G401 (cell line): Measurements from ENCODE around the gene WASHC4. TPM values are rescaled to one million over a fixed set of nuclear protein-coding genes. Genes with fewer than 3 reads are reported as not detected.
"Not testable (repeated sequence)": the region's sequence is repeated elsewhere in the genome, so short reads cannot be mapped to it uniquely, and the experiment has no call there.

ENCODE experiments used
- DNase-seq: peaks from one replicate; pipeline ENCODE4 v3.0.0-alpha.2; 2015; ENCODE audit warnings: low spot score
- in situ Hi-C: cut with HindIII; loops from 2 replicates; pipeline ENCODE4 v1.10.0; 2016; ENCODE audit warnings: low sequenced_read_pairs, mixed read lengths
- total RNA-seq: library from RNA; depleted of rRNA; stranded (reverse); fragments of >200 nt; shearing (Covaris generic); gene quantifications from 2 replicates; pipeline ENCODE4 v1.2.3, GENCODE V29; 2014

Gene WASHC4
- total RNA-seq, 1 experiment from 2014 or later: 77.3 TPM

DNA sequence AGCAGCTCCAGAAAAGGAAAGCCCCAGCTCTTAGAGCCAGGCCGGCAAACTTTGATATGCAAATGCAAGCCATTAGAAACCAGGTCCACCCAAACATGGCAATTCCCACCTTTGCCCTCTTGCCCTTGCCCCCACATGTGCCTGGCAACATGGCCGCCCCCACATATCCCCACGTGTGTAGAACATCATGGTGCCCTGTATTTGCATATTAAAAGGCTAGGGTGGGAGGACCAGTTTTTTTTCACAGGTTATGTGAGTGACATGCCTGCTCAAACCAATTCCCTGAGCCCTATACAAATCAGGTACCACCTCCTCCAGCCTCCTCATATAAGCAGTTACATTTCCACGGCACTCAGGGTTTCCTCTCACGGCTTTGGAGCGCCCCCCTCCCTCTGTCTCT, 17.2 kb upstream of the WASHC4 start:
- no peak for DNase-seq
- in situ Hi-C loops: no loop called here

DNA sequence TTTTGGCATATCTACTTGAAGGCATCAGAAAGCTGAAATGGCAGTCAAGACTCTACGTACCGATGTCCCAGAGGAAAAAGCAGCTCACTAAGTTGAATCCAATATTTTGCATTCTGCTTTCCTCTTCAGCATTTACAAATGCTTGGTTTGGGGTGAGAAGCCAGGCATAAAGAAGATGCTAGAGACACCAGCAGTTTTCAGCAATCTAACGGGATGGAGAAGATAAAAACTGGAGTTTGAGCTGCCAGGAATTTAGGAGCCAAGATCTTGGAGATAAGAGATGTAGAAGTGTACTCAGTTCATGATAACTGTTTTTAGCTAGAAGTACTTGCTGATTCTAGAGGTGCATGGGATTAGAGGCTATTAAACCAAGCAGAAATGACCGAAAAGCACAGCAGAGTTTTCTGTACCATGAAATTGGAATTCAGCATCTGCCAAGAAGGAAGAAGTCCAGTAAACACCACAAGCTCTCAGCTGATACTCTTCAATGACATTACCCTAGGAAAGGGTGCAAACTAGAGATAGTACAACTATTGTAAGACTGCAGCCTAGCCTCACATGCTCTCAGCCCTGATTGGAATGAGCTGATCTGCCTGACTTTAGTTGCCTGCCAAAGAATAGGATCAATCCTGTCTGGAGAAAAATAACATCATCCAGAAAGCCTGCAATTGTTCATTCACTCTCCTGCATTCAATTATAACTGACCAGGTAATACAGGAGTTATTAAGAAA, 15.9 kb upstream of the WASHC4 start:
- in situ Hi-C loops: no loop called here
- DNase-seq: no peak

DNA sequence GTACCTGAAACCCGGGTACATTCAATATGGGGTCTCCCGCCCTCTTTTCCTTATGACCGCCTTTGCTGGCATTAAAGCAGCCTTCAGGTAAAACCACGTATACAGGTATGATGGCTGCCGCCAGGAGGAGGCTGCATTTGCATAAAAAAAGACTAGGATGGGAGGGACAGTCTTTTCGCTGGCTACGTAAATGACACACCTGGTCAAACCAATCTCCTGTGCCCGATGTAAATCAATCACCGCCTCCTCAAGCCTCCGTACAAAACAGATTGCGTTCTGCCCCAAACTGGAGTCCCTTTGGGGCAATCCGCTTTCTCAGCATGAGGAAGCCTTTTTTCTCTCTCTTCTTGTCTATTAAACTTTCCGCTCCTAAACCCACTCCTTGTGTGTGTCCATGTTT, 15.2 kb upstream of the WASHC4 start:
- in situ Hi-C loops: no loop called here
- DNase-seq: no peak

DNA sequence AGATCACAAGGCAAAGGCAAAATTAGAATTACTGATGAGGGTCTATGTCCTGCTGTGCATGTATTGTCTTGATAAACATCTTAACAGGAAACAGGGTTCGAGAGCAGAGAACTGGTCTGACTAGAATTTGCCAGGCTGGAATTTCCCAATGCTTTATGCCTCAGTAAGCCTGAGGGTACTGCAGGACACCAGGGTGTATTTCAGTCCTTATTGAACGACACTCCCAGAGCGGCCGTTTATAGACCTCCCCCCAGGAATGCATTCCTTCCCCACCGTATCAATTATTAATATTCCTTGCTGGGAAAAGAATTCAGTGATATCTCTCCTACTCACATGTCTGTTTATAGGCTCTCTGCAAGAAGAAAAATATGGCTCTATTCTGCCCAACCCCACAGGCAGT, 12.2 kb upstream of the WASHC4 start:
- in situ Hi-C loops, DNase-seq: not testable (repeated sequence)

DNA sequence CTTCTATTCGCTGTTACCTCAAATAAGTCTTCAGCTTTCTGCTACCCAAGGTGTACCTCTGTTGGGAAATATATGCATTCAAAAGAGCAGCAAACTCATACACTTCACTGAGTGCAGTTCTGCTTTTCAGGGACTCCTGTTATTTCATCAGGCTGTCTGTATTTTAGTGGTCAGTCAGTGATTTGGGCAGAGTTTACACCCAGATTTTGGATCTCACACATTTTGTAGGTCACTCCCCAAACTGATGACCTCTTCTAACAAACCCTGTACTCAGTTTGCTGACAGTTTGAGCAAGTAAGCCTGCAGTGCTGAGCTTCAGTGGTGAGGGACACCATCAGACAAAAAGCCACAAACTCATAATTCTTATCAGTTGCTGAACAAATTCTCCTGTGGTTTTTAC, 8.2 kb upstream of the WASHC4 start:
- in situ Hi-C loops: no loop called here
- DNase-seq: no peak

DNA sequence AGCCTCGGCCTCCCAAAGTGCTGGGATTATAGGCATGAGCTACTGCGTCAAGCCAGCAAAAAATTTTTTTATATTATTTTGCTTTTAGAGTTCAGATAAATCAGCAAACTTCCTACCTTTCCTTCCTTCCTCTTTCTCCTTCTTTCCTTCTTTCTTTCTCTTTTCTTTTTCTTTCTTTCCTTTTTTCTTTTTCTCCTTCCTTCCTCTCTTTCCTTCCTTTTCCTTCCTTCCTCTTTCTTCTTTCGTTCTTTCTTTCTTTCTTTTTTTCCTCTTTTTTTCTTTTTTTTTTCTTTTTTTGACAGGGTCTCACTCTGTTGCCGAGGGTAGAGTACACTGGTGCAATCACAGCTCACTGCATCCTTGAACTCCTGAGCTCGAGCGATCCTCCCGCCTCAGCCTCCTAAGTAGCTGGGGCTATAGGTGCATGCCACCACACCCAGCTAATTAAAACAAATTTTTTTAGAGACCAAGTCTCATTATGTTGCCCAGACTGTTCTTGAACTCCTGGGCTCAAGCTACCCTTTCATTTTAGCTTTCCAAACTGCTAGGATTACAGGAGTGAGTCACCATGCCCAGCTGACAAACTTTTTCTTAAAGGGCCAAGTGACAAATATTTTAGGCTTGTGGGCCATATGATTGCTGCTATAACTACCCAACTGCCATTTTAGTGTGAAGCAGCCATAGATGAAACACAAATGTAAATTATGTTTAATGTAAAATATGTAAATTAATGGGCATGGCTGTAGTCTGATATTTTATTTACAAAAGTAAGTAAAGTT, 7.1 kb upstream of the WASHC4 start:
- in situ Hi-C loops: no loop called here
- DNase-seq: no peak

DNA sequence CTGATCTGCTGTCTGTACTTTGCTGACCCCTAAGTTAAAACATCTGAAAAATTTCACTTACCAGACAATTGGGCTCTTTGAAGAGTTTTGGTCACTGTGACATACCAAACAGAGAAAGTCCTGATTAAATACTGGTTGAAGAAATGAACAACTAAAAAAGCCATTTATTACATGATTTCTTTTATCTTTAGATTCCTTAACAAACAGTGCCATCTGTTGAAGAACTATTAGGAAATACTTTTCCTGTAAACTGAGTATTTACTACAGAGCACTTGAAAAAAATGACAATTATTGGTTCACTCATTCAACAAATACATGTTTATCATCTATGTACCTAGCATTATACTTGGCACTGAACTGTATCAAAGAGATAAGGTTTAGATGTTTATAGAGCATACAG, 6.5 kb upstream of the WASHC4 start:
- in situ Hi-C loops: no loop called here
- no peak for DNase-seq

DNA sequence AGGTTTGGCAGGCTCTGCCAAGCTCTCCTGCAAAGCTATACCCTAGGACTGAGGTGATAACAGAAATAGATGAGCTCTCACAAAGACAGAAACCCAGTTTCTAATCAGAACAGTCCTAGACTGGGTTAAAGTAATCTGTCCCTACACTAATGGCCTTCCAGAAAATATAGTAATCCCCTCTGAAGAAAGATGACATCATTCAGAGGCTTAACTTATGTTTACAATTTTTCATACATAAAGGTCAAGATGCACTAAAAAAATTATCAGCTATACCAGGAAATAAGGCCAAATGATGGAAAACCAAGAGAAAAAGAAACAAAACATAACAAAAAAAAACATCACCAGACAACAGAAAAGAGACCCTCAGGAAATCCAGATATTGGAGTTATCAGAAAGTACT, 4.9 kb upstream of the WASHC4 start:
- in situ Hi-C loops: no loop called here
- no peak for DNase-seq

DNA sequence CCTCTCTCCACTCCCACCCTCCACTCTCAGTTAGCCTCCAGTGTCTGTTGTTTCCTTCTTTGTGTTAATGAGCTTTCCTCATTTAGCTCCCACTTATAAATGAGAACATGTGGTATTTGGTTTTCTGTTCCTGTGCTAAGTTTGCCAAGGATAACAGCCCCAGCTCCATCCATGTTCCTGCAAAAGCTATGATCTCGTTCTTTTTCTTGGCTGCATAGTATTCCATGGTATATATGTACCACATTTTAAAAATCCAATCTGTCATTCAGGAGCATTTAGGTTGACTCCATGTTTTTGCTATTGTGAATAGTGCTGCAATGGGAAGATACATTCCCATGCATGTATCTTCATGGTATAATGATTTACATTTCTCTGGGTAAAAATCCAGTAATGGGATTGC, 2.8 kb upstream of the WASHC4 start:
- in situ Hi-C loops: no loop called here
- DNase-seq: no peak

DNA sequence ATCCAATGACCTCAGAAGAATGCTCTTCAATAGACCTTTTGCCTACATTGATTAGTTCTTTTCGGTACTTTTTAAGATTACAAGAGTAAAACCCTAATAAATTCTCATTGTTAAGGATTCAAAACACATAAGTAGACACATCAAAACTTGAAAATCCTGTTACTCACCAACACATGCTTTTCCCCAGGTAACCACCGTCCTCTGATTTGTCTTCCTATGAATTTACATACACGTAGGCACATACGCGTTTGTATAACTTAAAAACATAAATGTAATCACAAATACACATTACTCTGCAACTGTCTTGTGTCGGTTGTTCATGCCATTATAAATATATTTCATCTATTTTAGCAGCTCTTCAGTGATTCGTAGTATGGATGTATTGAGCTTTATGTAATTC, 910 bp upstream of the WASHC4 start:
- in situ Hi-C loops: no loop called here
- DNase-seq: no peak

DNA sequence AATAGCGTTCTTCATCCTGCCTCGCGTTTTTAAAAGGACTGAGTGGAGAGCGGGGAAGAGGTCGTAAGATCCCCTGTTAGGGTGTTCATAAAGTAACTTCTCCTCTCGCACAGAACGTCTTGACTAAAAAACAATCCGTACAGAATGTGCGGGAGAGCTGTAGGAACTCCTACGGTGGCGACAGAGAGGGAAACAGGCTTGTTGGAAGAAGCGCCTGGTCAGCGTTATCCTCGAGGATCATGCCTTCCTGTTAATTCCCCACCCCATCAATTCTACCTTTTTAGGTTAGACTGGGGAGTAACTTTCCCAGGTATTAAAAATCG, 399 bp upstream of the WASHC4 start:
- DNase-seq: peak; percentile 75
- in situ Hi-C loops: no loop called here

DNA sequence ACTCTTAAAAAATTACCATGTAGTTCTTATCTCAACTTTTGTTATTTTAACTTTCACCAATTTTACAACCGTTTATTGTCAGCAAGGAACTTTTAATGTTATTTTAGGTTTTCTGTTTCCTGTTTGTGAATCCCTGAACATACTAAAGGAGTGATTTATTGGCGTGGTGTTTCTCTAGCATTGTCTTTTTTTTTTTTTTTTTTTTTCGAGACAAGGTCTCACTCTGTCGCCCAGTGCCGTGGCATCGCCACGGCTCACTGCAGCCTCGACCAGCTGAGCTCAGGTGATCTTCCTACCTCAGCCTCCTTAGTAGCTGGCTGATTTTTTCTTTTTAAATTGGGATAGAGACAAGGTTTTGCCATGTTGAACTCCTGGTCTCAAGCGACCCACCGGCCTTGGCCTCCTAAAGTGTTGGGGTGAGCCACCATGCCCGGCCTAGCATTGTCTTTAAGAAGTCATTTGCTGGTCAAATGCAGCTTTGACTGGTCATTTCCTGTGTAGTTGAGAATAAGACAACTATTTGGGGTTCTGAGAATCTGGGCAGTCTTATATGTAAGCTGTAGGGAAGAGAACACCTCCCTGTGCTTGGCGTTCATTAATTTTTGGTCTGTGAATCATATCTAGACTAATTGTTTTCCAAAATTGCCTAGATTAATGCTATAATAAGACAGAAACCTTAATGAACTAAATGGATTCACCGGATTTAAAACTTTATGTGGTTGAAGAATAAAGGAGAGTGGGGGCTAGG, 2.1 kb downstream of the WASHC4 start:
- in situ Hi-C loops: no loop called here
- DNase-seq: no peak

DNA sequence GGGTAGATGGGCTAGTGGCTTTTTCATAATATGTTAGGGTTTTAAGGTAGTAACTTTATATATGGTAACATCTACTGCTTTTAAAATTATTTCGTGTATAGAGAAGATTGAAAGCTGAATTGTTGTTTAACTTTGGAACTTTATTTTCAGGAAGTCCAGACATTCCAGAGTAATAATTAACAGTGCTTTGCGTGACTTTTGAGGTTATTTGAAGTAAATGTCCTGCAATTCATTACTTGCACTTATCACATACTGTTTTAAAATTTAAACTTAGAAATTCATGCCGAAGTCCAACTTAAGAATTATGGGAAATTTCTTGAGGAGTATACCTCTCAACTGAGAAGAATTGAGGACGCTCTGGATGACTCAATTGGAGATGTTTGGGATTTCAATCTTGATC, 3.3 kb downstream of the WASHC4 start:
- in situ Hi-C loops: no loop called here
- no peak for DNase-seq

DNA sequence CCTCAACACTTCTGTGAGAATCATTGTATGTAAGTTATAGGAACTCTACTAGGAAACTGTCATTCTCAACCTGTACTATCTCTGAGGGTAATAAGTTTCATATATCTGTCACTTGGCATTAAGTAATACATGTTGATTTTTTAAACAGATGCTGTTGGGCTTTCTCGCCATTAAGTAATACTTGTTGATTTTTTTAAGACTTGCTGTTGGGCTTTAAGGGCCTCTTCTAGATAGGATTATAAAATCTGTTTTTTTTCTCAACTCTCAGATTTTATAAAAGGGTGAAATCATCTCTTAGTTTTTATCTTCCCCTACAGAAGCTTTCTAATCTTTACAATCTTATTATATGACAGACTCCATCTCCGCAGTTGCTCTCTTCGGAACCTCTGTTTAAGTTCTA, 5.6 kb downstream of the WASHC4 start:
- in situ Hi-C loops: no loop called here
- no peak for DNase-seq

DNA sequence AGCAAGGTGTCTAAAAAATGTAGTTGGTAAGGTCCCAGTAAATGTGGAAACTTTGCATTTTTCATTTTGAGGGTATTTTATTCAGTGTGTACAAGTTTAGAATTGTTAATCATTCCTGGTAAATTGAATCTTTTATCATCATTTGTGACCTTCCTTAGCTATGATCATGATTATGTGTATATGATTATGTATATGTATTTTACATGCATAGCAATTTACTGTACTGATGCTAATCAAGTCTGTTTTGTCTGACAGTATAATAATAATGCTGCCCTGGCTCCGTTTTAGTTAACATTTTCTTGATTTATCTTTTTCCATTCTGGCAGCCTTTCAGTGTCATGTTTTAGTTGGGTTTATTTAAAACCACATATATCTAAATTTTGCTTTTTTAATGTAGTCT, 9.4 kb downstream of the WASHC4 start:
- no peak for DNase-seq
- in situ Hi-C loops: no loop called here

DNA sequence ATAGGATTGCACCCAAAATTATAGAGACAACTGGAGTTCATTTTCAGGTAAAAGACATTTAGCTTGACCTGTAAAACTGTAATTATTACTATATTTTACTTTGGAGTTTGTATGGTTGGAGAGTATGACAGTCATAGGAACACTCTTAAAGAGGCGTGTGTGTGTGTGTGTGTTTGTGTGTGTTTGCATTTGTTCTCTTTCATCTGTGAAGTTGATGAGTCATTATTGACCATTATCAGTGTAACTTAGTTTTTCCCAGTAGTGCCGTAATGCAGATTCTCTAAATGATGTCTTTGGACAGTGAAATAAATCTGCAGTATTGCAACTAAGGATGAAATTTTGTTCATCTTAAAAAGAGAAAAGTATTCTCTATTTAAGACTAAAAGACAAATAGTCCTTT, 13.0 kb downstream of the WASHC4 start:
- in situ Hi-C loops: no loop called here
- no peak for DNase-seq

DNA sequence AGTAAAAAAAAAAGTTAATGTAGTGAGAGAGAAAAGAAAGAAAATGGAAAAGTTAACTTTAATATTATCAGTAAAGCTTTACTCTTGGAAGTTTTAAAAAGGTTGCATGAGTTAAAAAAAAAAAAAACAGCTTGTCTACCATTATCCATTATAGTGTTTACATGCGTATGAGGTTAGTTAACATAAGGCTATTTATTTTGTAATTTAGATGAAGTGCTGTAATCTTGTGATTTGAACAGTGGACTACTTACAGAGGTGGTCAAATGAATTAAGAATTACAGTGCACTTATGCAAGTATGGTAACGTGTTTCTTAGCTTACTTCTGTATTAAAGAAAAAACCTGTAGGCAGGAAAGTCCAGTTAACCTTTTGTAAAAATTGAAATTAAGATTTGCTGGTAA, 30.7 kb downstream of the WASHC4 start:
- in situ Hi-C loops: no loop called here
- DNase-seq: no peak

DNA sequence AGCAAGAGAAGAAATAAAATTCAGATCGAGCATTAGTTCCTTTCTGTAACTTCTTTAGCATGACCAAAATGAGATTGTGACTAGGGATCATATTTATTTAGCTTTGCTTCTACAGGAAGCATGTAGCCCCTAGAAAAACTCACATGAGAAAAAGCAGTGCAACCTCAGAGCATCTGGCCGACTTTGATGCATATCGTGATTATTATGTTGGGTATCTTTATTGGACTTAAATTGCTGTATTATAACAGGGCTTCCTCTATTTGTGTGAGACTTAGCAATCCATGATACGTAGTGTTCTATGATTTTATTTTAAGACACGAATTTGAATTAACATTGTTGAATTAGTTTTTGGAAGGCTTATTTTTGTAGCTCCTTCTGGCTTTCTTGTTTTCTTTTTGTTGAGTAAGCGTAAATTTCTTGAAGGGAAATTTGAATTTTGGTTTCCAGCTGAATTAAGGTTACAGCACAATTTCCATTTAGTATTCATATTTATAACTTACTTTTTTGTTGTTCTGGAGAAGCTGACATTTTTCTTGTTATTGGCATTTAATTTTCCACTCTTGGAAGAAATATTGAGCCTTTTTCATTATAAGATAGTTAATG, 33.9 kb downstream of the WASHC4 start:
- in situ Hi-C loops: no loop called here
- no peak for DNase-seq

DNA sequence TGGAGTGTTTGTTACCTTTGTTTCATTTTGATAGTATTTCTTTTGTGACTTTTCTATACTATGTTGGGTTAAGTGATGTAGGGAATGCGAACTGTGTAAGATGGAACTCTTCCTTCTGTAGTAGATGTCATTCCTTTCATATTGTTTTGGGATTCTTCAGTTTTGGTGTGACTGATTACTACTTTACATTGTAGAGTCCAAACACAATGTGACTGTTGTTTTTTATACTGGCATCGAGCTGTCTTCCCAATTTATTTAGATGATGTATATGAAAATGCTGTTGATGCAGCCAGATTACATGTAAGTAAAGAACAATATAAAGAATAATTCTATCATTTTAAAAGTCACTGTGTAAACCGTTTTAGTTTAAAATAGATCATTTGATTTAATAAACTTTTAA, 34.7 kb downstream of the WASHC4 start:
- in situ Hi-C loops: no loop called here
- DNase-seq: no peak

DNA sequence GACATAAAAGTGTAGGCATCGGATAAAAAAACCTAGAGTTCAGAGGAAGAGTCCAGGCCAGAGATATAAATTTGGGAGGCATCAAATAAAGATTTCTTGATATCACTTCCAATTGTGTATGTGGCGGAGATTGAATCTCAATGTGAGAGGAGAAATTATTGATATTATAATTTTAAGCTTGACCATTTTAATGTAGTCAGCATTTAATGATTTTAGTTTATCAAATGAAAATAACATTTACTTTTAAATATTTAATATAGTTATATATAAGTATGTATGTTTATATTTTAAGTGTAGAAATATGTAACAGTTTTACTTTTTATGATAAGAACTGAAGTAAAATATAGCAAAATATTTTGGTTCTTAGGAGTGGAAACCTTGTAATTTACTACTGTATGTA, 48.7 kb downstream of the WASHC4 start:
- no peak for DNase-seq
- in situ Hi-C loops: no loop called here
